Left ventricle myocardium inferior (tissue), 1 donor: ENCODE measurements around the gene RRP1. TPM values are rescaled to one million over a fixed set of nuclear protein-coding genes. Genes with fewer than 3 reads are reported as not detected.

Source experiments
- DNase-seq: peaks from one replicate; pipeline ENCODE4 v3.0.0-alpha.2; 2020
- H3K27ac ChIP-seq: fragments of 200-600 bp; replicated peaks from 2 replicates; pipeline ENCODE4 v1.8.0; 2021
- H3K27me3 ChIP-seq: fragments of 200-600 bp; 2 replicates; pipeline ENCODE4 v1.8.0; 2021; ENCODE audit warnings: low read depth
- H3K36me3 ChIP-seq: fragments of 200-600 bp; 2 replicates; pipeline ENCODE4 v1.8.0; 2021
- H3K4me1 ChIP-seq: fragments of 200-600 bp; 2 replicates; pipeline ENCODE4 v1.8.0; 2021
- H3K4me3 ChIP-seq: fragments of 200-600 bp; 2 replicates; pipeline ENCODE4 v1.8.0; 2021; ENCODE audit warnings: mild to moderate bottlenecking, moderate library complexity
- H3K9me3 ChIP-seq: fragments of 200-600 bp; replicated peaks from 2 replicates; pipeline ENCODE4 v1.8.0; 2021
- CTCF ChIP-seq: fragments of 200-600 bp; IDR thresholded peaks from 2 replicates; pipeline ENCODE4 v1.8.0; 2021; ENCODE audit warnings: antibody characterized with exemption, mild to moderate bottlenecking, borderline replicate concordance
- intact Hi-C: fragments of 100-400 bp; cut with micrococcal nuclease; formaldehyde crosslinking; loops from one replicate; pipeline ENCODE4 v1.11.0; 2022
- total RNA-seq: library from RNA; stranded (reverse); fragmentation: NEBNext Ultra II Directional; extraction: Animal tissue kit (Norgen Biotek cat#: 25700); gene quantifications from one replicate; pipeline ENCODE4 v1.2.1, GENCODE V29; 2021
- donor health status: DM: no; HTN: yes; CAD: no; lungs with severe emphysema.

The RRP1 gene
- total RNA-seq, 1 donor from 2014 or later: 8.5 TPM

- Histone ChIP-seq H3K9me3 (peaks cover 8% of the 10 kb centered on the region), H3K27me3 (peaks cover 58% of the 10 kb centered on the region), H3K27ac (no peak overlapping the region), H3K4me1 (peaks cover 10% of the 10 kb centered on the region), H3K4me3 (no peak overlapping the region), H3K36me3 (no peaks in the 10 kb centered on the region)
- no peak for DNase-seq
- no peak for TF ChIP-seq CTCF
- intact Hi-C loops: no loop called here
These were observed 39.8 kb downstream of the RRP1 start for GRCh38 chr21:43829161-43829560.

- Histone ChIP-seq H3K4me3 (no peak overlapping the region), H3K27ac (no peak overlapping the region), H3K27me3 (peaks cover 59% of the 10 kb centered on the region), H3K36me3 (no peaks in the 10 kb centered on the region), H3K4me1 (peaks cover 11% of the 10 kb centered on the region), H3K9me3 (peaks cover 8% of the 10 kb centered on the region)
- DNase-seq: no peak
- intact Hi-C loops: no loop called here
- no peak for TF ChIP-seq CTCF
These were observed 40.3 kb downstream of the RRP1 start for GRCh38 chr21:43829575-43830119.

GRCh38 chr21:43832158-43832550 lies 42.8 kb downstream of the RRP1 start:
- no peaks in the 10 kb centered on the region for H3K36me3 ChIP-seq
- peaks cover 8% of the 10 kb centered on the region for H3K9me3 ChIP-seq
- H3K27ac ChIP-seq: no peak overlapping the region
- peaks cover 11% of the 10 kb centered on the region for H3K4me1 ChIP-seq
- H3K4me3 ChIP-seq: no peak overlapping the region
- TF ChIP-seq CTCF: no peak
- no peak for DNase-seq
- intact Hi-C loops: no loop called here
- H3K27me3 ChIP-seq: peaks cover 43% of the 10 kb centered on the region

- no peak for TF ChIP-seq CTCF
- Histone ChIP-seq H3K9me3 (peaks cover 8% of the 10 kb centered on the region), H3K27ac (no peak overlapping the region), H3K27me3 (peaks cover 38% of the 10 kb centered on the region), H3K4me3 (no peak overlapping the region), H3K4me1 (peaks cover 11% of the 10 kb centered on the region), H3K36me3 (no peaks in the 10 kb centered on the region)
- DNase-seq: no peak
- intact Hi-C loops: no loop called here
These were observed 43.3 kb downstream of the RRP1 start for GRCh38 chr21:43832648-43833047.

DNA sequence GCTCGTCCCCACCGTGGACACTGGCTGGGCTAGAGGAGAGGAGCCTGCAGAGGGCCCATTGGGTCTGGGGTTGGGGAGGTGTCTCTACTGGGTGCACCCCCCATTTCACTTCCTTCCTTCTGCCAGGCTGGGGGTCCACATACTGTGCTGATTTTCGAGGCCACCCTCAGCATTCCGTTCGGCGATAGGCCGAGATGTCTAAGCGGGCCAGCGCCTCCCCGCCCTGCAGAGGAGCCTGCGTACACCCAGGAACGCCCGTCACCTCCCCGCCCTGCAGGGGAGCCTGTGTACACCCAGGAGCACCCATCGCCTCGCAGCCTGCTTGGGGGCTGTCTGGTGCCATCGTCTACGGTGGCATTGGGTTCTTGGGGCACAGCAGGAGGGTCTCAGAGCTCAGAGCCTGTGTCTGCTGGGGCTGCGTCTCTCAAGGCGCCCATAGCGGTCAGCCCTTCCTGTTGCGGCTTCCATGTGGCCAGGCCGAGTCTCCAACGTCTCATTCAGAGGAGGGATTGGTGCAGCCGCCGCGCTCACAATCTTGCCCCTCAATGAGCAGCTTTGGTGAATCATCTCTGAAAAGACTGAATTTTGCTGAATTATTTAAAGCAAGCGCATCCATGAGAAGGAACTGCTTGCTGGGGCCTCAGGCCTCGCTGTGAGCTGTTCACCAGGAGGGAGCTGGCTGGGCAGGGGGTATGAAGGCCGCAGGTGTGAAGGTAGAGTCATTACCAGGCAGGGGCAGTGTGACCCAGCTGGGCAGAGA lies 44.9 kb downstream of the RRP1 start:
- intact Hi-C loops: no loop called here
- H3K9me3 ChIP-seq: peaks cover 8% of the 10 kb centered on the region
- no peaks in the 10 kb centered on the region for H3K36me3 ChIP-seq
- H3K27ac ChIP-seq: no peak overlapping the region
- no peak for DNase-seq
- no peak overlapping the region for H3K4me3 ChIP-seq
- TF ChIP-seq CTCF: no peak
- H3K27me3 ChIP-seq: peaks cover 25% of the 10 kb centered on the region
- H3K4me1 ChIP-seq: peaks cover 11% of the 10 kb centered on the region
